NT2/D1 (cell line): ENCODE results near the gene BAZ2B.

ENCODE experiments used
- DNase-seq: peaks from one replicate; pipeline ENCODE4 v3.0.0-alpha.2; 2011; ENCODE audit warnings: low read depth, low spot score
- H3K27me3 ChIP-seq: 2 replicates; pipeline ENCODE4 v1.6.0; 2011; ENCODE audit warnings: mild to moderate bottlenecking; ENCODE audit not compliant: insufficient read length, insufficient read depth
- H3K36me3 ChIP-seq: 2 replicates; pipeline ENCODE4 v1.6.1; 2011; ENCODE audit warnings: mild to moderate bottlenecking, low read length, mixed read lengths; ENCODE audit not compliant: insufficient read depth, insufficient read length
- H3K4me1 ChIP-seq: 2 replicates; pipeline ENCODE4 v1.5.1; 2011; ENCODE audit not compliant: insufficient read depth, insufficient read length
- H3K4me3 ChIP-seq: 2 replicates; pipeline ENCODE4 v1.5.1; 2011; ENCODE audit warnings: low read depth; ENCODE audit not compliant: insufficient read length
- H3K9ac ChIP-seq: 2 replicates; pipeline ENCODE4 v1.6.0; 2011; ENCODE audit warnings: low read depth; ENCODE audit not compliant: insufficient read length
- H3K9me3 ChIP-seq: 2 replicates; pipeline ENCODE4 v1.5.1; 2011; ENCODE audit warnings: mild to moderate bottlenecking, low read length; ENCODE audit not compliant: insufficient read depth
- SUZ12 ChIP-seq: IDR thresholded peaks from 2 replicates; pipeline ENCODE4 v1.6.1; 2011; ENCODE audit not compliant: insufficient read length, insufficient read depth; ENCODE audit errors: extremely low read depth
- YY1 ChIP-seq: IDR thresholded peaks from 2 replicates; pipeline ENCODE4 v1.6.1; 2011; ENCODE audit not compliant: insufficient read length, insufficient read depth
- ZNF274 ChIP-seq: IDR thresholded peaks from 2 replicates; pipeline ENCODE4 v1.6.1; 2011; ENCODE audit warnings: mild to moderate bottlenecking, low read depth, low read length

BAZ2B gene

GRCh38 chr2:159572459-159572858, 43.9 kb downstream of the BAZ2B start:
- Histone ChIP-seq H3K27me3 (no peaks in the 10 kb centered on the region), H3K9me3 (peaks cover 26% of the 10 kb centered on the region), H3K4me1 (no peaks in the 10 kb centered on the region), H3K36me3 (no peaks in the 10 kb centered on the region), H3K4me3 (no peak overlapping the region), H3K9ac (no peak overlapping the region)
- DNase-seq: no peak
- no peak for TF ChIP-seq ZNF274

DNA sequence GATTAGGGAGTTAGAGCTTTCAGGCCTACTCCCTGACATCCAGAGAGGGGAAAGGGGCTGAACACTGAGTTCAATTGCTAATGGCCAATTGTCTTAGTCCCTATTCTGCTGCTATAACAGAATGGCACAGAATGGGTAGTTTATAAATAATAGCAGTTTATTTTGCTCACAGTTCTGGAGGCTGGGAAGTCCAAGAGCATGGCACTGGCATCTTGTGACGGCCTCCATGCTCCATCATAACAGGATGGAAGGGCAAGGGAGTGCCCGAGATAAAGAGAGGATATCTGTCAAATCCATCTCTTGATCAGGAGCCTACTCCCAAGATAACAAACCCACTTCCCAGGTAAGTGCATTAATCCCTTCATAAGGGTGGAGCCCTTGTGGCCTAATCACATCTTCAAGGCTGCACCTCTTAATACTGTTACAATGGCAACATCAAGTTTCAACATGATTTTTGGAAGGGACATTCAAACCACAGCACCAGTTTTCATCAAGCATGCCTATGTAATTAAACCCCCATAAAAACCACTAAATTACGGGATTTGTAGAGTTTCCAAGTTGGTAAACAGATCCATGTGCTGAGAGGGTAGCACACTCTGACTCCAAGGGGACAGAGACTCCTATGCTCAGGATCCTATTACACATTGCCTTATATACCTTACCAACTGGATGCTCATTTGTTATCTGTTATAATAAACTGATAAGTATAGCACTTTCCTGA, 44.6 kb downstream of the BAZ2B start:
- DNase-seq: no peak
- TF ChIP-seq SUZ12 (no peak), YY1 (no peak), ZNF274 (no peak)

DNA sequence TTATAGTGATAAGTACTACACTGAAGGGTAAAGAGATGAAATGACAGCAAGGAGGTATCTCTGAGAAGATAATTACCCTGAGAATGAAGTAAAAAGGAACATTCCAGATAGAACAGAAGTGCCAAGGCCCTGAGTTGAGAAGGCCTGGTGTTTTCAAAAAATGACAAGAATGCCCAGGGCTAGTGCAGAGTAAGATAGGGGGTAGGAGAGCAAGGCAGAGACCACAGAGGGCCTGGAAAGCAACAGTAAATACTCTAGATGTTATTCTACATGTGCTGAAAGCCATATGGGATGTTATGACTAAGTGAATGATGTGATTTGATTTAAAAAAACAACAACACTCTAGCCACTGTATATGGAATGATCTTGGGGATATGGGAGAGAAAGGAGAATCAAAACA, 52.3 kb downstream of the BAZ2B start:
- TF ChIP-seq SUZ12 (no peak), YY1 (no peak), ZNF274 (no peak)
- DNase-seq: no peak
- H3K4me3 ChIP-seq: no peak overlapping the region
- H3K4me1 ChIP-seq: no peaks in the 10 kb centered on the region
- H3K9me3 ChIP-seq: no peaks in the 10 kb centered on the region
- no peaks in the 10 kb centered on the region for H3K36me3 ChIP-seq
- no peaks in the 10 kb centered on the region for H3K27me3 ChIP-seq
- H3K9ac ChIP-seq: no peak overlapping the region

More for the DNA sequence above, 44.6 kb downstream of the BAZ2B start:
- no peaks in the 10 kb centered on the region for H3K36me3 ChIP-seq
- H3K9ac ChIP-seq: no peak overlapping the region
- H3K9me3 ChIP-seq: peaks cover 26% of the 10 kb centered on the region
- H3K27me3 ChIP-seq: no peaks in the 10 kb centered on the region
- H3K4me1 ChIP-seq: no peaks in the 10 kb centered on the region
- H3K4me3 ChIP-seq: no peak overlapping the region

DNA sequence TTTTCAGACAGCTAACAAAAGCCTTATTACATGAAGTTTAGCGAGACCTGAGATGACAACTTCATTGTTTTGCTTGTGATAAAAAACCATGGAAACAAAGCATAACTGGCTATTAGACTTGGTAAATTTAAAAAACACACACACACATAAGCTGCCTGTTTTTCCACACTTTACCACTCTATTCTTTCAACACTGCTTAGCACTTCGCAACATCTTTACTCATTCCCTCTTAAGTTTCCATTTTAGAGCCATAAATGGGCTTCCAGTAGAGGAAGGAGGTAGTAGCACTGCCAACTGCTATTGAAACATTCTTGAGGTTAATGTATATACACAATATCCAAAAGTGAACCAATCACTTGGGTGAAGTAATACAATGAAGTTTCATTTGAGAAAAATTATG, 54.1 kb downstream of the BAZ2B start:
- no peaks in the 10 kb centered on the region for H3K27me3 ChIP-seq
- no peak for TF ChIP-seq YY1
- no peak for TF ChIP-seq ZNF274
- no peak for TF ChIP-seq SUZ12
- DNase-seq: no peak
- H3K4me1 ChIP-seq: no peaks in the 10 kb centered on the region
- no peaks in the 10 kb centered on the region for H3K9me3 ChIP-seq
- no peaks in the 10 kb centered on the region for H3K36me3 ChIP-seq
- no peak overlapping the region for H3K9ac ChIP-seq
- no peak overlapping the region for H3K4me3 ChIP-seq

DNA sequence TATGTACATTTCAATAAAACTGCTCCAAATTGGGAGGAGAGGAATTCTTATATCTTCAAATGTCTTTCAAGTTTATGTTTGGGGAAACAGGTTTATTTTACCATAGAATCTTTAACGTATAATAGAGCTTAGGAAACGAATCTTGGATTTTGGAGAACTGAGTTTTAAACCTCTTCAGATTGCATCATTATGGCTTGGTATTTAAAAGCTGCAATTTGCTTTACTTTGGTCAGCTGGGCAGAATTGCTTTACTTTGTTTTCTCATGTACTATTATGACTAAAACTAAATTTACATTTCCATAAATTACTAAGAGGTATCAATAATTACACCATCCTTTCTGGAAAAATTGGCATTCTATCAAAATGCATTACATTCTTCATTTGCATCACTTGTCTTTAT, 54.6 kb downstream of the BAZ2B start:
- H3K36me3 ChIP-seq: no peaks in the 10 kb centered on the region
- DNase-seq: no peak
- H3K27me3 ChIP-seq: no peaks in the 10 kb centered on the region
- TF ChIP-seq ZNF274: no peak
- no peak for TF ChIP-seq SUZ12
- no peak for TF ChIP-seq YY1
- H3K4me1 ChIP-seq: no peaks in the 10 kb centered on the region
- H3K9ac ChIP-seq: no peak overlapping the region
- H3K9me3 ChIP-seq: no peaks in the 10 kb centered on the region
- no peak overlapping the region for H3K4me3 ChIP-seq

GRCh38 chr2:159561242-159561641, 55.1 kb downstream of the BAZ2B start:
- Histone ChIP-seq H3K4me1 (no peaks in the 10 kb centered on the region), H3K27me3 (no peaks in the 10 kb centered on the region), H3K4me3 (no peak overlapping the region), H3K9me3 (no peaks in the 10 kb centered on the region), H3K9ac (no peak overlapping the region), H3K36me3 (no peaks in the 10 kb centered on the region)
- DNase-seq: no peak
- TF ChIP-seq SUZ12 (no peak), YY1 (no peak), ZNF274 (no peak)

DNA sequence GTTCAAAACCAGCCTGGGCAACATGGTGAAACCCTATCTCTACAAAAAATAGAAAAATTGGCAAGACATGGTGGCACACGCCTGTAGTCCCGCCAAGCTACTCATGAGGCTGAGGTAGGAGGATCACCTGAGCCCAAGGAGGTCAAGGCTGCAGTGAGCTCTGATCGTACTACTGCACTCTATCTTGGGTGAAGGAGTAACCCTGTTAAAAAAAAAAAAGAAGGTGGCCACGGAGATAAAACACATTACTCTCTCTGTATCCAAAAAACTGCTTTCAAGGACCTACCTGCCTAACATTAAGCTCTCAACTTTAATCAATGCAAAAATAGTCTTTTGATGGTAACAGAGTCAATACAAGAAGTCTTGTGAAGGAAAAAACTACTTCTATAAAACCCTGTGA, 57.3 kb downstream of the BAZ2B start:
- DNase-seq: no peak
- H3K27me3 ChIP-seq: no peaks in the 10 kb centered on the region

GRCh38 chr2:159558479-159558878, 57.9 kb downstream of the BAZ2B start:
- no peak overlapping the region for H3K9ac ChIP-seq
- no peaks in the 10 kb centered on the region for H3K4me1 ChIP-seq
- no peaks in the 10 kb centered on the region for H3K36me3 ChIP-seq
- no peak for DNase-seq
- H3K4me3 ChIP-seq: no peak overlapping the region
- TF ChIP-seq ZNF274 (no peak), YY1 (no peak), SUZ12 (no peak)
- H3K27me3 ChIP-seq: no peaks in the 10 kb centered on the region
- H3K9me3 ChIP-seq: no peaks in the 10 kb centered on the region

More for the DNA sequence above, 57.3 kb downstream of the BAZ2B start:
- no peaks in the 10 kb centered on the region for H3K4me1 ChIP-seq
- H3K4me3 ChIP-seq: no peak overlapping the region
- TF ChIP-seq YY1 (no peak), ZNF274 (no peak), SUZ12 (no peak)
- no peaks in the 10 kb centered on the region for H3K9me3 ChIP-seq
- no peaks in the 10 kb centered on the region for H3K36me3 ChIP-seq
- no peak overlapping the region for H3K9ac ChIP-seq
